ENCODE data around the gene ZCCHC14.

GRCh38 chr16:87446479-87446878 is 46.3 kb downstream of the ZCCHC14 start:
- TF ChIP-seq CTCF (IDR thresholded peaks at IDR 0.05) (no peak), POLR2A (IDR thresholded peaks at IDR 0.05) (no peak)
